Fibroblast of lung (primary cell): ENCODE data around the gene EPS8. TPM values are rescaled to one million over a fixed set of nuclear protein-coding genes. Genes with fewer than 3 reads are reported as not detected.
A peak's percentile ranks its signal among the peaks of the same experiment; 100 is the strongest.

Experiments
- DNase-seq, 2 donors: peaks; one replicate each; pipeline versions ENCODE4 v3.0.0 to v3.0.0-alpha.2; 2010; ENCODE audit warnings: low read depth in 2 of 2
- H2AFZ ChIP-seq: 2 replicates; pipeline ENCODE4 v1.5.1; 2012; ENCODE audit warnings: low read length, control low read depth, inconsistent platforms
- H3K27ac ChIP-seq: 2 replicates; pipeline ENCODE4 v1.5.1; 2011; ENCODE audit warnings: low read length, control low read depth; ENCODE audit not compliant: insufficient read depth
- H3K27me3 ChIP-seq: 2 replicates; pipeline ENCODE4 v1.5.1; 2011; ENCODE audit warnings: mild to moderate bottlenecking, low read length; ENCODE audit not compliant: control insufficient read depth, insufficient read depth
- H3K36me3 ChIP-seq: 2 replicates; pipeline ENCODE4 v1.5.1; 2011; ENCODE audit warnings: low read length; ENCODE audit not compliant: control insufficient read depth, insufficient read depth
- H3K4me1 ChIP-seq: 2 replicates; pipeline ENCODE4 v1.5.1; 2011; ENCODE audit warnings: low read length; ENCODE audit not compliant: control insufficient read depth, insufficient read depth; ENCODE audit errors: extremely low read depth
- H3K4me2 ChIP-seq: 2 replicates; pipeline ENCODE4 v1.5.1; 2011; ENCODE audit warnings: low read length, control low read depth; ENCODE audit not compliant: insufficient read depth; ENCODE audit errors: extremely low read depth
- H3K4me3 ChIP-seq, 4 experiments: fragments of 200-600 bp in 1 of 4; sonication (generic) in 1 of 4; replicated peaks in 1 of 4; 2 replicates each; pipeline ENCODE4 v1.5.1; 2011 to 2016; ENCODE audit warnings: low read length in 4 of 4, low read depth in 3 of 4, mild to moderate bottlenecking in 3 of 4, control low read depth in 2 of 4, inconsistent platforms in 1 of 4, mixed read lengths in 1 of 4; ENCODE audit not compliant: insufficient read depth in 1 of 4; ENCODE audit errors: control extremely low read depth in 1 of 4
- H3K79me2 ChIP-seq: 2 replicates; pipeline ENCODE4 v1.5.1; 2012; ENCODE audit warnings: mild to moderate bottlenecking, low read length, inconsistent platforms; ENCODE audit not compliant: control insufficient read depth, insufficient read depth
- H3K9ac ChIP-seq: 2 replicates; pipeline ENCODE4 v1.5.1; 2011; ENCODE audit warnings: mild to moderate bottlenecking, low read length, control low read depth; ENCODE audit not compliant: insufficient read depth
- H3K9me3 ChIP-seq: 2 replicates; pipeline ENCODE4 v1.5.1; 2012; ENCODE audit warnings: low read depth, low read length; ENCODE audit not compliant: control insufficient read depth, insufficient read depth
- H4K20me1 ChIP-seq: 2 replicates; pipeline ENCODE4 v1.5.1; 2011; ENCODE audit warnings: low read length; ENCODE audit not compliant: control insufficient read depth, insufficient read depth; ENCODE audit errors: extremely low read depth
- CTCF ChIP-seq, 2 donors: IDR thresholded peaks in 1 of 2; conservative IDR thresholded peaks in 1 of 2; 1 replicate in 1 of 2; 2 replicates in 1 of 2; pipeline ENCODE4 v1.5.1; 2011 to 2012; ENCODE audit warnings: low read length in 2 of 2, control low read depth in 1 of 2, inconsistent platforms in 1 of 2, low read depth in 1 of 2, mild to moderate bottlenecking in 1 of 2
- EZH2 ChIP-seq: IDR thresholded peaks from 2 replicates; pipeline ENCODE4 v1.5.1; 2012; ENCODE audit warnings: low read length, control low read depth, mild to moderate bottlenecking; ENCODE audit errors: missing control alignments
- polyA plus RNA-seq, 2 donors: library from polyadenylated mRNA; depleted of rRNA in 1 of 2; stranded (reverse) in 1 of 2; unstranded in 1 of 2; fragments of >200 nt; gene quantifications; 2 replicates each; pipeline ENCODE4 v1.2.1, GENCODE V29; 2011 to 2012; ENCODE audit warnings: missing spikeins in 1 of 2
- total RNA-seq: library from RNA; depleted of rRNA; stranded (reverse); fragments of >200 nt; gene quantifications from 2 replicates; pipeline ENCODE4 v1.2.1, GENCODE V29; 2014

The EPS8 gene
- total and polyA plus RNA-seq, 2 donors (not counting 1 experiment from before 2014, with no cell fraction given) = 96.3 to 108 TPM

DNA sequence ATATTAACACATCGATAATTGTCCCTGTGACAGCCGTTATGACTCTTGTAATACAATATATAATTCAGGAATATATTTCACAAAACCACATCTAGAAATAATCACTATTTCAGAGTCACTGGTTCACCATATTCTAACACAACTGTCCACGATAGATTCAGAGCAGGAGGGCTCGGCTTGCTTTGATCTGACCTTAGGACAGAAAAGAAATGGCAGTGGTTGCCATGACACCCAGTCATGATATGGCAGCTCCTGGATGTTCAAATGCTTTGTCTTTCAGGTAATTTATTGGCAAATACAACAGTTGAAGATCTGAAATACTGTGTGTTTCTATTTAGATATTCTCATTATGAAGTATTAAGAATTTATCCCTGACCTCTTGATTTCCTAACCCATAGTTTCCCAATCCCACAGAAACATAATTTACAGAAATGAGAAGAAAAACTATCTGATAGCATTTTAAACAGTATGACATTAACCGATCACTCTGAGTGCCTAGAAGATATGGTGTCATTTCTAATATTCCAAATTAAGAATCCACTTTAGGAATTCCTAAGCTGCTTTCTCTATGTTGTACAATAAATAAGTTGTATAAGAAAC lies 116.4 kb downstream of the EPS8 start:
- DNase-seq = no peak
- H3K9ac ChIP-seq = no peak overlapping the region
- H3K4me2 ChIP-seq = no peak overlapping the region
- no peak overlapping the region for H3K27ac ChIP-seq
- no peaks in the 10 kb centered on the region for H3K27me3 ChIP-seq
- H4K20me1 ChIP-seq = no peaks in the 10 kb centered on the region
- no peaks in the 10 kb centered on the region for H3K36me3 ChIP-seq
- no peak overlapping the region for H3K4me3 ChIP-seq
- TF ChIP-seq CTCF (conservative IDR thresholded peaks at IDR 0.05 in 1 of 2, IDR thresholded peaks at IDR 0.05 in 1 of 2; ENCODE audit: low read depth in 1 of 2, low read length in 2 of 2) = no peak
- TF ChIP-seq EZH2 = no peak
- H3K9me3 ChIP-seq = no peaks in the 10 kb centered on the region
- H3K4me1 ChIP-seq = no peaks in the 10 kb centered on the region
- H3K79me2 ChIP-seq = no peaks in the 10 kb centered on the region
- H2AFZ ChIP-seq = no peak overlapping the region

GRCh38 chr12:15670756-15671155 lies 118.4 kb downstream of the EPS8 start:
- no peak for DNase-seq
- Histone ChIP-seq H4K20me1 (no peaks in the 10 kb centered on the region), H3K79me2 (no peaks in the 10 kb centered on the region), H3K4me2 (no peak overlapping the region), H3K9me3 (no peaks in the 10 kb centered on the region), H3K27me3 (no peaks in the 10 kb centered on the region), H3K9ac (no peak overlapping the region), H2AFZ (no peak overlapping the region), H3K27ac (no peak overlapping the region), H3K4me1 (no peaks in the 10 kb centered on the region), H3K4me3 (no peak overlapping the region), H3K36me3 (no peaks in the 10 kb centered on the region)
- no peak for TF ChIP-seq EZH2
- TF ChIP-seq CTCF (conservative IDR thresholded peaks at IDR 0.05 in 1 of 2, IDR thresholded peaks at IDR 0.05 in 1 of 2; ENCODE audit: low read depth in 1 of 2, low read length in 2 of 2) = no peak

DNA sequence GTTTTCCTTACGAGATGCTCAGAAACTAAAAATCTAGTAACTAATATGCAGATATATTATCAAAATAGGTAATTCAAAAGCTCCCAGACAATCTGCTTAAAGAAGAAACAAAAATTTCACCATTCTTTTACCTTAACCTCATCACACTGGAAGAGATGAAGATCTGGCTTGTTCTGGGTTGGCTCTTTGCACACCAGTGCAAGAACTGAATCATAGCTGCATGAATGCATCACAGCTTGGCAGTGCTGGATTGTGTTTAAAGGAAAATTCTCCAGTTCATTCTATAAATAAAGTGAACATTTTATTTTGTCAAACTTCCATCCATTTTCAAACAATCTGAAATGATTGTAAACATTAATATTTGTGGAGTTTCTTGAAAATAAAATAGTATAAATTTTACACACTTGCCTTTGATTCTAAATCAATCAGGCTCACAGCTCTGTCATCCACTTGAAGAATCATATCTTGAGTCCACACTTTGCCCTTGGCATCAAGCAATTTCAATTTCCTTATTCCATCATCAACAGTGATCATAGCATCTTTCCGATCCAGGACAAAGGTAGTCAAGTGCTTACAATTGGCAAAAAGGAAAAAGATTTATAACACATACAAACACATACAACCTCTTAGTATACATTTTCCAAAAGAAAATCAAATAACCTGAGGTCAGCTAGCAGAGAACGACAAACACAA lies 119.8 kb downstream of the EPS8 start:
- Histone ChIP-seq H4K20me1 (no peaks in the 10 kb centered on the region), H3K9me3 (no peaks in the 10 kb centered on the region), H3K9ac (no peak overlapping the region), H3K4me1 (no peaks in the 10 kb centered on the region), H3K4me2 (no peak overlapping the region), H3K4me3 (no peak overlapping the region), H3K36me3 (no peaks in the 10 kb centered on the region), H3K27me3 (no peaks in the 10 kb centered on the region), H3K79me2 (no peaks in the 10 kb centered on the region), H3K27ac (no peak overlapping the region), H2AFZ (no peak overlapping the region)
- peak; percentile 41 to 53 for DNase-seq
- TF ChIP-seq CTCF (conservative IDR thresholded peaks at IDR 0.05 in 1 of 2, IDR thresholded peaks at IDR 0.05 in 1 of 2; ENCODE audit: low read depth in 1 of 2, low read length in 2 of 2) (no peak), EZH2 (no peak)
